Stimulated activated CD8-positive, alpha-beta memory T cell treated with anti-CD3 and anti-CD28 coated beads, Interleukin-4, amount 100 ng/mL, for 24 hours (primary cell): ENCODE measurements around the gene POM121C.
"Not testable (repeated sequence)": the region's sequence is repeated elsewhere in the genome, so short reads cannot be mapped to it uniquely, and the experiment has no call there.

Experiments used
- DNase-seq: peaks from one replicate; pipeline ENCODE4 v3.0.0-alpha.2; 2020; ENCODE audit warnings: low read depth

Gene POM121C

DNA sequence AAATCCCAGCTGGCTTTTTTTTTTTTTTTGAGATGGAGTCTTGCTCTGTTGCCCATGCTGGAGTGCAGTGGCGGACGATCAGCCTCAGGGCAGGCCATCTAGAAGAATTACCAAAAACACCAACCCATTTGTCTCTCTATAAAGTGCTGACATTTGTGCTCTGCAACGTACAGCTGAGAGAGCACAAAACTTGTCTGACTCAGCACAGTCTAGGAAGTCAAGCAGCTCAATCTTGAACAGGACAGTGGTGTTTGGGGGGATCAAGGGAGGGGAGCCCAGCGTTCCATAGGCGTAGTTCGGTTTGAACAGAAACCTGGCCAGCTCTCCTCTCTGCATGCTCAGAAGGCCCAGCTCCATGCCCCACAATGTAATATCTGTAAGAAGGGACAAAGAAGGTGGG is 92.9 kb downstream of the POM121C start:
- DNase-seq, result not testable (repeated sequence)

- not testable (repeated sequence) for DNase-seq
Observed at GRCh38 chr7:75374519-75375317, 111.4 kb downstream of the POM121C start.

DNA sequence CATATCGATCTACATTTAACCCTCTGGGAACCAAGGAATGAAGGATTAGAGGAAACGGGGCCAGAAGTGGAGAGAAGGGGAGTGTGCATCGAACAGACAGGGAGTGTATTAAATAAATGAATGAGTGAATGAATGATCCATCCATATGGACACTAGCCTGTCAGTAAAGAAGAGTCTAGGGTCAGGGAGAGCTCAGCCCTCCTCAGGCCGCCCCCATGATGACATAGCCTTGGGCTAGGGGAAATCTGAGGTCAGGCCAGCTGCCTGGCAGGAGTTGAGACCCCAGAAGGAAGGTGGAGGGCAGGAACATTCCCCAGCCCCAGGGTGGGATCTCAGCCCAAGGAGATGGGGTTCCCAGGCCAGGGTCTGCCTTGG is 112.0 kb downstream of the POM121C start:
- DNase-seq, result not testable (repeated sequence)

DNA sequence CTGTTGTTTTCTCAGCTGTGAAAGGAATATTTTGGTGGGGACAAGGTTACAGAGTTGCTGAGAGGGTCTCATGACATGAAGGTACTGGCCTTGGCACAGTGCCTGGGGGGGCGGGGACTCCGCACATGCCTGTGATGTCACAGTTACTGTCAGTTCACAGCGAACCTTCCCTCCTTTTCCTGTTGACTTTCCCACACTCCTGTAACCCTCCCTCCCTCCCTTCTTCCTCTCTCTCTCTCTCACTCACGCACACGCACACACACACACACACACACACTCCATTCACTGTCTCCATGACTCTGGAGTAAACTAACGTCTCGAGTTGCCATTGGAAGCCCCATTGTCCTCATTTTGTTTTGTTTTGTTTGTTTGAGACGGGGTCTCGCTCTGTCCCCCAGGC is 118.8 kb downstream of the POM121C start:
- not testable (repeated sequence) for DNase-seq
